ENCODE measurements around the gene SPRR5.

SPRR5 gene

DNA sequence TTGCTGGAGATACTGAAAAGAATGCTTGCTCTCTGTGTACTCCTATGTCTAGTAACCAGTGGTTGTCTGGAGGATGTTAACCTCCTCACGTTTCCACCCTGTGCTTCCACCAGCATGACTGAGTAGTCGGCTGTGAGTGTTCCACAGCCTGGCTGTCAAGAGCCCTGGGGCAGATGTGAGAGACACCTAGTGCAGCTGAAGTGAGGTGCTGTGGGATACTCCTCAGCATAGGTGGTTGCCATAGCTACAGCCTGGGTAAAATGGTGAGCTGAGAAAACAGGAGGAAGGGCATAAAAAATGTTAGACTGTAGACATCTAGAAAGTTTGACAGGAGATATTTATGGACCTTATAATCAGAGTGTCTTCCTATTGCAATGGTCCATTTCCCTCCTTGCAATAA lies 22.8 kb upstream of the SPRR5 start:
- H3K27ac ChIP-seq, result no peak overlapping the region
- DNase-seq (ENCODE audit: low spot score), result no peak
- TF ChIP-seq CTCF (IDR thresholded peaks at IDR 0.05), result no peak
- H3K4me3 ChIP-seq, result no peak overlapping the region

DNA sequence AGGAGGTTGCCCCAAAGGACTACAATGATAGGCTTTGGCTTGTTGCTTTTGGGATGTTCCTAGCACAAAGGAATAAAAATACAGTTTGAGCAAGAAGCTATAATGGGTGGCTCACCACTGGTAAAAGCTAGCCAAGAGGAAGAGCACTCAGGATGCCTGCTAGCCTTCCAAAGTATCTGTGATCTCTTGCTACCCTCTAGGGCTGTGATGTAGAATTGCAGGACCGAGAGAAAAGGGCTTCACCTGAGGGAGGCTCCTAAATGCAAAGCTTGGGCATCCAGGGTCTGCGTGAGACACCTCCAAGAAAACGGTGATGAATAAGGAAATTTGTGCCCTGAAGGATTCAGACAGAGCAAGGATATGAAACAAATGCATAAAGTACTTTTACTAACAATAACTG lies 20.9 kb upstream of the SPRR5 start:
- Histone ChIP-seq H3K27ac (no peak overlapping the region), H3K4me3 (no peak overlapping the region)
- TF ChIP-seq CTCF (IDR thresholded peaks at IDR 0.05), result no peak
- no peak for DNase-seq (ENCODE audit: low spot score)

DNA sequence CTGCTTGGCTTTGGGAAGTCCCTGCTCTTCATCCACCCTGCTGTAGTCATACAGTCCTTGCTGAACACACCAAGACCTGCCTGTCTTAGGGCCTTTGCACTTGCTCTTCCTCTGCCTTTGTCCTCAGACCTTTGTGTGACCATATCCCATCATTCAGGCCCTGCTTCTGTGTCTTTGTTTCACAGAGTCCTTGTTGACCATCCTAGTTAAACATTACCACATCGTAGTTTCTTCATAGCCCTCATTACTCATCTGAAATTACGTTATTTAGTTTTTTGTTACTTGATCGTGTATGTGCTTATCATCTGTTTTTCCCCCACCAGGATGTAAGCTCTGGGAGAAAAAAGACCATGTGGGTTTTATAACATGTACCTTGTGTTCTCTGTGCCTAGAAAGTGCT lies 18.3 kb upstream of the SPRR5 start:
- no peak overlapping the region for H3K27ac ChIP-seq
- DNase-seq (ENCODE audit: low spot score), result no peak
- H3K4me3 ChIP-seq, result no peak overlapping the region
- TF ChIP-seq CTCF (IDR thresholded peaks at IDR 0.05), result no peak

GRCh38 chr1:152932170-152932811 lies 14.7 kb upstream of the SPRR5 start:
- no peak for TF ChIP-seq CTCF (IDR thresholded peaks at IDR 0.05)
- Histone ChIP-seq H3K4me3 (no peak overlapping the region), H3K27ac (no peak overlapping the region)
- DNase-seq (ENCODE audit: low spot score), result no peak

DNA sequence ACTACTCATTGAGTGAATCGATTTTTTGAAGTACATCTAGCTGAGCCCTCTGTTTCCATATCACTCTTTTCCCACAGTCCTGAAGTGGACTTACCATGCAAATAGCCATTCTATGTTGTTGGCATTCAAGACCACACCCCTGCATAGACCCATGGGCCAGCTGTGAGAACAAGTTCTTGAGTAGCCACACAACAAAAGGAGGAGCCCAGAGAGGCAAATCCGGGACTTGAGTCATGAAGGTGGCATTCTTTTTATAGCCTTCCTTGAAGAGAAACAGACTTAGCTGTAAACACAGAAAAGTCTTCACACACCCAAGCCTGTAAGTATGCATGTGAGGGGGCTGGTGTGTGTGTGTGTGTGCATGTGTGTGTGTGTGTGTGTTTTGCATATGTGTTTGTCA lies 13.8 kb upstream of the SPRR5 start:
- TF ChIP-seq CTCF (IDR thresholded peaks at IDR 0.05), result no peak
- Histone ChIP-seq H3K4me3 (no peak overlapping the region), H3K27ac (no peak overlapping the region)
- no peak for DNase-seq (ENCODE audit: low spot score)

GRCh38 chr1:152940614-152941013 lies 6.4 kb upstream of the SPRR5 start:
- no peak for DNase-seq (ENCODE audit: low spot score)
- Histone ChIP-seq H3K27ac (no peak overlapping the region), H3K4me3 (no peak overlapping the region)
- no peak for TF ChIP-seq CTCF (IDR thresholded peaks at IDR 0.05)

DNA sequence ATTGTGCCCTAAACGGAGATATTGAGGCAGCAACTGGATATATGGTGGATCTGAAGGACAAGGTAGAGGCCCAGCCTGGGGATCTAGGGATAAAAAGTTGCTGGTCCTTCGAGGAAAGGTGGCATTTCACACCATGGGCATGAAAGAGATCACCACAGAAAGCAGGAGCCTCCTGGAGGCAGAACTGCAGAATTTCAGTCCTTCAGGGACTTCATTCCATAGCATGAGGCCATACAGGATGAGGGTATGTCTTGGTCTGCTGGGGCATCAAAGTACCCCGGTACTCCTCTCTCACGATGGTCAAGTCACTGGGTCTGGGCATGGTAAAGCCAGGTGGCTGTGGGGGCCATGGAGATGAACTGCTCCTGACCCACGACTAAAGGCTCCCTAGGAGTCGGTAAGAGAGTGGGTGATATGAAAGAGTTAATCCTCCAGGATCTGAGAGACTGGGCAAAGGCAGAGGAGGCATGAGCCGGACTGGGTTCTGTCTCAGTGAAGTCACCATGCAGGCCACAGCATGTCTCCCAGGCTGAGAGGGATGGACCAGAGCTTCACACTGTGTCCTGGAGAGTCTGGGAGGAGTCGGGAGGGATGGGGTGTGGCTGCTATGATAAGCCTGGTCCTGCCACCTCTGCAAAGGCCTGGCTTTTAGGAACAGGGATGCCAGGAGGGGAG lies 5.8 kb upstream of the SPRR5 start:
- H3K27ac ChIP-seq, result no peak overlapping the region
- TF ChIP-seq CTCF (IDR thresholded peaks at IDR 0.05), result no peak
- DNase-seq (ENCODE audit: low spot score), result no peak

More for the DNA sequence above, 5.8 kb upstream of the SPRR5 start:
- no peak overlapping the region for H3K4me3 ChIP-seq

All from coronary artery (tissue), 2 donors.